LHCN-M2 (cell line): ENCODE data around the gene KPNA5. TPM values are rescaled to one million over a fixed set of nuclear protein-coding genes. Genes with fewer than 3 reads are reported as not detected.

Source experiments
- DNase-seq: peaks from one replicate; pipeline ENCODE4 v3.0.0-alpha.2; 2012; ENCODE audit warnings: low read depth
- total RNA-seq: library from RNA; depleted of rRNA; stranded (reverse); fragments of >200 nt; gene quantifications from 2 replicates; pipeline ENCODE4 v1.2.3, GENCODE V29; 2014; rRNA removed

Gene KPNA5
- total RNA-seq, 1 experiment from 2014 or later, result 8.3 TPM

DNA sequence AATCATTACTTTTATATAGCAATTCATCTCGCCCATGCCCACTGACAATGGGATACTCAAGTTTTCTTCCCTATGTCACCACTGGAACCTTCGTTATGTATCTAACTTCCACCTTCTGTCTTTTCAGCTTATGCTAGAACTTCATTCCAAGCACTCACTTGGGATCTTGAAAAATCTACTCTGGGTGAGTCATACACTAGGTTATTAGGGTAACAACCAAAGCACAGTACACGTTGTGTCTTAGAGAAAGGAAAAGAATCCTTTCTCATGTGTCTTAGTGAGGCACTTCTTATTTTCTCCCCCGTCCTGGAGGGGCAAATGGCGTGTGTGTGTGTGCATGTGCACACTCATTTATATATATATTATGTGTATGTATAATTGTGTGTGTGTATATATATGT lies 102.8 kb downstream of the KPNA5 start:
- DNase-seq, result peak; percentile 44

Other genes with a start within 250 kb of the KPNA5 start
- gene CALHM6, start 219.8 kb upstream of the KPNA5 start, total RNA-seq, result 2.7 and 3.9 TPM in 2 replicates
- gene CALHM5, start 169.6 kb upstream of the KPNA5 start, total RNA-seq, result 5.1 and 6.3 TPM in 2 replicates
- 0.06 TPM in 1 of 2 replicates, not detected in the other for gene TRAPPC3L, start 135.5 kb upstream of the KPNA5 start, total RNA-seq
- 0.26 and 1.3 TPM in 2 replicates for gene CALHM4, start 127.5 kb upstream of the KPNA5 start, total RNA-seq
- gene RWDD1, start 109.7 kb upstream of the KPNA5 start, total RNA-seq, result 46.8 and 61.5 TPM in 2 replicates
- 0.26 and 0.57 TPM in 2 replicates for gene RSPH4A, start 64.7 kb upstream of the KPNA5 start, total RNA-seq
- 18.0 and 18.5 TPM in 2 replicates for gene ZUP1, start 12.4 kb upstream of the KPNA5 start, total RNA-seq
- not detected in 2 replicates for gene FAM162B, start 84.5 kb downstream of the KPNA5 start, total RNA-seq
- gene GPRC6A, start 147.9 kb downstream of the KPNA5 start, total RNA-seq, result not detected in 2 replicates
- gene RFX6, start 196.0 kb downstream of the KPNA5 start, total RNA-seq, result not detected in 2 replicates